Activated CD8-positive, alpha-beta T cell treated with anti-CD3 and anti-CD28 coated beads for 36 hours (primary cell): ENCODE results near the gene MYF6. TPM values are rescaled to one million over a fixed set of nuclear protein-coding genes. Genes with fewer than 3 reads are reported as not detected.

Experiments
- ATAC-seq: fragments of 200-7000 bp; cut with Tn5 transposase; one replicate; pipeline ENCODE4 v1.10.0; 2021; ENCODE audit warnings: mild to moderate bottlenecking, moderate library complexity
- CTCF ChIA-PET: fragments of 350-600 bp; sonication (Branson Sonifier 250); formaldehyde crosslinking; loops from one replicate; lab custom pipeline; 2021; ENCODE audit warnings: antibody characterized with exemption; lab: Charles Lee
- POLR2A ChIA-PET: fragments of 350-600 bp; sonication (Branson Sonifier 250); formaldehyde crosslinking; loops from one replicate; lab custom pipeline; 2021; ENCODE audit warnings: antibody characterized with exemption; lab: Charles Lee
- DNase-seq: peaks from one replicate; pipeline ENCODE4 v3.0.0-alpha.2; 2020
- H3K27ac Mint-ChIP-seq: one replicate; pipeline ENCODE4 v1.8.0; 2021; ENCODE audit warnings: mild to moderate bottlenecking, mixed read lengths
- H3K27me3 Mint-ChIP-seq: one replicate; pipeline ENCODE4 v1.8.0; 2021; ENCODE audit warnings: mixed read lengths
- H3K36me3 Mint-ChIP-seq: one replicate; pipeline ENCODE4 v1.8.0; 2021; ENCODE audit warnings: low read depth, mixed read lengths
- H3K4me1 Mint-ChIP-seq: one replicate; pipeline ENCODE4 v1.8.0; 2021; ENCODE audit warnings: low read depth, mixed read lengths
- H3K4me3 Mint-ChIP-seq: one replicate; pipeline ENCODE4 v1.8.0; 2021; ENCODE audit warnings: mild to moderate bottlenecking, moderate library complexity, mixed read lengths
- H3K9me3 Mint-ChIP-seq: one replicate; pipeline ENCODE4 v1.8.0; 2021; ENCODE audit warnings: mixed read lengths
- intact Hi-C: fragments of 100-400 bp; cut with micrococcal nuclease; formaldehyde crosslinking; loops from one replicate; pipeline ENCODE4 v1.10.0; 2022
- total RNA-seq, 2 experiments: library from RNA; stranded (reverse); gene quantifications; one replicate each; pipeline ENCODE4 v1.2.3, GENCODE V29; 2021
- TF ChIP-seq, protein P1 (sequence below): fragments of 200-600 bp; IDR thresholded peaks from one replicate; pipeline ENCODE4 v1.8.0; 2022; ENCODE audit warnings: antibody characterized with exemption, mild to moderate bottlenecking

Gene MYF6
- total RNA-seq, 2 experiments from 2014 or later, result not detected

DNA sequence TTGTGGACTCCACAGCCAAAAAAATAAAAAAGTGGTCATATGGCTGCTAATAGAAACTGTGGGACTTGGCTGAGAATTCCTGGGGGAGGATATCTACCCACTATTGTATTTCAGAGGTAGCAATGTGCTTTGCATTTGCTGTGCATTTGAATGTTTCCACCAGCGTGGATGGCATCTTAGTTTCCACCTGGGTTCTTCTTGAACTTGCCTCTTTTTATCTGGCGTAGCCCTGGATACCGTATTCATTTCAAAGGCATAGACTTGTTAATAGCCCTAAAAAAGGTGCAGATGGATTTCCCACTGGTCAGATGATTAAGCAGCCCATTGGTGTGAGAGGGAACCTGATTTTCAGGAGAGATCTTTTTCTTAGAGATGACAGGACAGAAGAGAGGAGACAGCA, 7.4 kb downstream of the MYF6 start:
- intact Hi-C loops, result no loop called here
- H3K36me3 Mint-ChIP-seq, result no peaks in the 10 kb centered on the region
- no peak overlapping the region for H3K27ac Mint-ChIP-seq
- POLR2A ChIA-PET, result no interaction called here
- CTCF ChIA-PET, result no interaction called here
- peaks cover 30% of the 10 kb centered on the region for H3K27me3 Mint-ChIP-seq
- DNase-seq, result no peak
- no peak for ATAC-seq
- TF ChIP-seq, protein P1, sequence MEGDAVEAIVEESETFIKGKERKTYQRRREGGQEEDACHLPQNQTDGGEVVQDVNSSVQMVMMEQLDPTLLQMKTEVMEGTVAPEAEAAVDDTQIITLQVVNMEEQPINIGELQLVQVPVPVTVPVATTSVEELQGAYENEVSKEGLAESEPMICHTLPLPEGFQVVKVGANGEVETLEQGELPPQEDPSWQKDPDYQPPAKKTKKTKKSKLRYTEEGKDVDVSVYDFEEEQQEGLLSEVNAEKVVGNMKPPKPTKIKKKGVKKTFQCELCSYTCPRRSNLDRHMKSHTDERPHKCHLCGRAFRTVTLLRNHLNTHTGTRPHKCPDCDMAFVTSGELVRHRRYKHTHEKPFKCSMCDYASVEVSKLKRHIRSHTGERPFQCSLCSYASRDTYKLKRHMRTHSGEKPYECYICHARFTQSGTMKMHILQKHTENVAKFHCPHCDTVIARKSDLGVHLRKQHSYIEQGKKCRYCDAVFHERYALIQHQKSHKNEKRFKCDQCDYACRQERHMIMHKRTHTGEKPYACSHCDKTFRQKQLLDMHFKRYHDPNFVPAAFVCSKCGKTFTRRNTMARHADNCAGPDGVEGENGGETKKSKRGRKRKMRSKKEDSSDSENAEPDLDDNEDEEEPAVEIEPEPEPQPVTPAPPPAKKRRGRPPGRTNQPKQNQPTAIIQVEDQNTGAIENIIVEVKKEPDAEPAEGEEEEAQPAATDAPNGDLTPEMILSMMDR, result no peak
- H3K4me3 Mint-ChIP-seq, result no peak overlapping the region
- peaks cover 2% of the 10 kb centered on the region for H3K9me3 Mint-ChIP-seq
- no peaks in the 10 kb centered on the region for H3K4me1 Mint-ChIP-seq

DNA sequence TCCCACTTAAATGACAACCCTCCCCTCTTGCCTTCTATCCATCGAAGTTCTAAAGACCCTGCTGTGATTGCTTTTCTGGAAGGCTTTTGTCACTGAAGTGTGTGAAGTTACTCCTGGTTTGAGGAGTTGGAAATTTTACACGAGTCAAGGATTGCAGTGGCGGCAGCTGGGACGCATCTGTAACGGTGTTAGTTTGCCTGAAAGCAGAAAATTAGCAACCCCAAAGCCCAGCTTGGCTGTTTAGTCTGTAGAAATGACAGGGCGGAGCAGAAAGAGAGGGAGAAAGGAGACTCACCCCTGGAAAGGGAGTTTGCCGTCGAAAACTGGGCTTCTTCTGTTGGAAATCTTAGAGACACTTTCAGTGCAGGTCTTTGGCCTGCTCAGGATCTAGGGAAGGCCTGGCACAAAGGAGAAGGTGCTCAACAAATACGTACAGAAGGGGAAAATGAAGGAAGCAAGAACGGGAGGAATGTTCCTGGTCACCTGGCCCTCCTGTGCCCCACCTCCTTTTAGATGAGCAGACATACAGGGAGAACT, 8.3 kb downstream of the MYF6 start:
- intact Hi-C loops, result no loop called here
- ATAC-seq (no peak), DNase-seq (no peak)
- no peaks in the 10 kb centered on the region for H3K36me3 Mint-ChIP-seq
- ChIA-PET POLR2A (no interaction called here), CTCF (no interaction called here)
- no peak overlapping the region for H3K27ac Mint-ChIP-seq
- TF ChIP-seq, protein P1, result no peak
- H3K4me1 Mint-ChIP-seq, result no peaks in the 10 kb centered on the region
- H3K9me3 Mint-ChIP-seq, result peaks cover 2% of the 10 kb centered on the region
- no peak overlapping the region for H3K4me3 Mint-ChIP-seq
- peaks cover 22% of the 10 kb centered on the region for H3K27me3 Mint-ChIP-seq

DNA sequence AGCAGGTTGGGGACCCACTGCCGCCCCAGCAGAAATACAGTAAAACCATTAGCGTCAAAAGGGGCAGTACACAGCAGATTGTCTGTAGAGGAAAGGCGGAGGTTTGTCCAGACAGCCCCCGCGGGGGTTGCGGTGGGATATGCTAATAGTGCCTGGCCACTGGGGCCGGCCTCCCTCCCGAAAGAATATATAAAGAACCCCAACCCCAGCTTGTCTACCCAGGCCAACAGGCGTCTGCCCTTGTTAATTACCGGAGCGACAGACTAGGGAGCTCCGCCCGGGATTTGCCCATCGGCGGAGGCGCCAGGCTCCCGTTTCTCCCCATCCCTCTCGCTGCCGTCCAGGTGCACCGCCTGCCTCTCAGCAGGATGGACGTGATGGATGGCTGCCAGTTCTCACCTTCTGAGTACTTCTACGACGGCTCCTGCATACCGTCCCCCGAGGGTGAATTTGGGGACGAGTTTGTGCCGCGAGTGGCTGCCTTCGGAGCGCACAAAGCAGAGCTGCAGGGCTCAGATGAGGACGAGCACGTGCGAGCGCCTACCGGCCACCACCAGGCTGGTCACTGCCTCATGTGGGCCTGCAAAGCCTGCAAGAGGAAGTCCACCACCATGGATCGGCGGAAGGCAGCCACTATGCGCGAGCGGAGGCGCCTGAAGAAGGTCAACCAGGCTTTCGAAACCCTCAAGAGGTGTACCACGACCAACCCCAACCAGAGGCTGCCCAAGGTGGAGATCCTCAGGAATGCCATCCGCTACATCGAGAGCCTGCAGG, 9.4 kb downstream of the MYF6 start, which contains the start of gene MYF5:
TSS of gene MYF5 (plus strand) at position 217 of the 774 bp plus-strand sequence. CDS start at position 369, 152 bp downstream.
- Mint-ChIP-seq H3K36me3 (no peaks in the 10 kb centered on the region), H3K4me1 (no peaks in the 10 kb centered on the region), H3K27me3 (peaks cover 20% of the 10 kb centered on the region), H3K9me3 (peaks cover 2% of the 10 kb centered on the region), H3K27ac (no peak within 1 kb of the TSS), H3K4me3 (no peak within 1 kb of the TSS)
- ATAC-seq (no peak), DNase-seq (no peak)
- POLR2A ChIA-PET, result no interaction called here
- TF ChIP-seq, protein P1, result no peak
- intact Hi-C loops, result no loop called here
- CTCF ChIA-PET, result no interaction called here

GRCh38 chr12:80717856-80718255, 10.4 kb downstream of the MYF6 start:
- TF ChIP-seq, protein P1, result no peak
- POLR2A ChIA-PET, result no interaction called here

DNA sequence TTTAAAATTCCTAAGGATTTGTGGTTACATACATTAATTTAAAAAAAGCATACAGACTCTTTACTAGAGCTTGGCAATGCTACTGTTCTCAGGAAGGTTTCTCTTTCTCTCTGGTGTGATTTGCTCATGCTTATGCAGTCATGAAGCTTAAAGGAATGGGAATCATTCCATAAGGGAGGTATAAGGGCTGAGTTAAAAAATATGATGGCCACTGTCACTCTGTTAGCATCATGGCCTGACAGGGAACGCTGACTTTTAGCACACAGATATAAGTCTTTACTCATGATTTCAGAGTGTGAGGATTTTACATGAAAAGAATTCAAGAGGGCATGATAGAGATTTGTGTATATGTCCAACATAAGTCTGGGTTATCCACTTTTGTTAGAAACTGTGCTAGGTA, 13.1 kb downstream of the MYF6 start:
- Mint-ChIP-seq H3K4me1 (no peaks in the 10 kb centered on the region), H3K9me3 (peaks cover 2% of the 10 kb centered on the region), H3K27ac (no peak overlapping the region), H3K4me3 (no peak overlapping the region), H3K27me3 (peaks cover 6% of the 10 kb centered on the region), H3K36me3 (no peaks in the 10 kb centered on the region)
- intact Hi-C loops, result no loop called here
- ChIA-PET POLR2A (no interaction called here), CTCF (no interaction called here)
- DNase-seq, result no peak
- TF ChIP-seq, protein P1, result no peak
- ATAC-seq, result no peak

More at GRCh38 chr12:80717856-80718255, 10.4 kb downstream of the MYF6 start:
- peaks cover 20% of the 10 kb centered on the region for H3K27me3 Mint-ChIP-seq
- H3K4me1 Mint-ChIP-seq, result no peaks in the 10 kb centered on the region
- CTCF ChIA-PET, result no interaction called here
- peaks cover 2% of the 10 kb centered on the region for H3K9me3 Mint-ChIP-seq
- no peak overlapping the region for H3K4me3 Mint-ChIP-seq
- intact Hi-C loops, result no loop called here
- H3K36me3 Mint-ChIP-seq, result no peaks in the 10 kb centered on the region
- ATAC-seq (no peak), DNase-seq (no peak)
- H3K27ac Mint-ChIP-seq, result no peak overlapping the region
